Activated T-cell treated with anti-CD3 and anti-CD28 coated beads, Interleukin-2, amount 50 U/mL, for 48 hours (primary cell): ENCODE results near the gene ZFP2.
"Not testable (repeated sequence)": the region's sequence is repeated elsewhere in the genome, so short reads cannot be mapped to it uniquely, and the experiment has no call there.

Experiments
- DNase-seq, 2 experiments: peaks; one replicate each; pipeline ENCODE4 v3.0.0-alpha.2; 2020

ZFP2 gene

DNA sequence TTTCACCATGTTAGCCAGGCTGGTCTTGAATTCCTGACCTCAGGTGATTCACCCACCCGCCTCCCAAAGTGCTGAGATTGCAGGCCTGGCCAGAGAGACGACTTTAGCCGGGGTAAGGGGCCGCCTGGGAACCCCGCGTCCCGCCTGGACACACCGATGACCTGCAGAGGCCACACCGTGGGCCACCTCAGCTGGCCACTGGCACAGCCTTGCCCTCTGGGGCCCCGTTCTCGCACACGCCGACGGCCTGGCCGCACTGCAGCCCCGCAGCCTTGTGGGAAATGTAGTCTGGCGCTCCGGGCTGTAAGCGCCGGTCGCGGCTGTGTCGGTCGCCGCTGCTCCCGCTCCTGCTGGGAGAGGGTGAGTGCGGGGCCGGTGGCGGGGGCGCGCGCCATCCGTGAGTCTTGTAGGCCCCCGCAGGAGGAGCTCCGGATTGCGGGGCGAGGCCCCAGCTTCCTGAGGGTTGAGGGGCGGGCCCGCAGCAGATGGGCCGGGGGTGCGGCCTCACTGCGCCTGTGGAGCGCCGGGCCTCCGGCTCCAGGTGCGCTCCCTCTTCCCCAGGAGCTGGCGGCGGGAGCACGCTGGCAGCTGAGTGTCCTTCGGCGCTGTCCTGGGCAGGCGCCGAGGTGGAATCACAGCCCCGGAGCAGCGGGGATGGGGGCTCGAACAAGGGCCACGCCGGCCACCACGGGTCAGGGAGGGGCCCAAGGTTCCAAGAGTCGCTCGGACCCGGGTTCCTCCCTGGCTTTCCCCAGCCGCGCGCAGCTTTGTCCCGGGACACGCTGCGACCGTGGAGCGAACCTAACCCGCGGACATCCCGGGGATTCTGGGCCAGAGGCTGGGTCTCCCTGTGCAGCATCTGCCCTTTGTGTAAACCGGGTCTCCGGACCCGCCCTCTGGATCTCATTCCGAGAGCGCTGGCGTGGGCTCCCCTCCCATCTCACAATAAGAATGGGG lies at the start of gene ZFP2:
Gene ZFP2, plus strand, starts transcription at position 299 of the 957 bp plus-strand sequence. CDS start 35,401 bp downstream, outside the sequence.
- peak; percentile 46 to 59 for DNase-seq

DNA sequence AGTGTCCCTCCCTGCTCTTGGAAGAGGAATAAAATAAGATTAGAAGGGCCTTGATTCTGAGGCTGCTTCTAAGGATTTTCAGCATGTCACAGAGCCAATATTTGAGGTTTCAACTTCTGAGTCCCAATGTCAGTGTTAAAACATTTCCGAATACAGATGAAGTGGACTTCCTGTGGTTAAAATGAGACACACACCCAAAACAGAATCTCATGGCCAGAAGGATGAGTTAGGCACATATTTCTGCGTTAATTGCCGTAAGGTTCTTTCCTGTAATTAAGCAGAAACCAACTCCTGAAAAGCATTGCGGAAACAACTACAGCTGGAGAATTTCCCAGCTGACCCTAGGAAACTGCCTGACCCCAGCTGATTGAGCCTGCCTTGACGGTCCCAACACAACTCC lies 46.4 kb upstream of the ZFP2 start:
- no peak for DNase-seq

DNA sequence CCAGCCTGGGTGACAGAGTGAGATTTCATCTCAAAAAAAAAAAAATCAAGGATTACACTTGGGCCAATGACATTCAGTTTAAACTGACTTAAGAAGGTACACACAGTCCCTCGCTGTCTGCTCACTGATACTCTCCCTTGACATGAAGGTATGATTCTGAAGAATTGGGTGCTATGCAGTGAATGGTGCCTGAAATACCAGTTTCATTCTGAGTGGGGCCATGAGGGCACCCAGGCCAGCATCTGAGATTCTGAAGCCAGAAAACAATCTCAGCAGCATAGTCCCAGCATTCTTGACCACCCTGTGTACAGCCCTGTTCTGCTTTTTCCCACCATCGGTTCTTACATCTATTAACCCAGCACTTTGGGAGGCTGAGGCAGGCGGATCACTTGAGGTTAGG lies 43.8 kb upstream of the ZFP2 start:
- DNase-seq = no peak

DNA sequence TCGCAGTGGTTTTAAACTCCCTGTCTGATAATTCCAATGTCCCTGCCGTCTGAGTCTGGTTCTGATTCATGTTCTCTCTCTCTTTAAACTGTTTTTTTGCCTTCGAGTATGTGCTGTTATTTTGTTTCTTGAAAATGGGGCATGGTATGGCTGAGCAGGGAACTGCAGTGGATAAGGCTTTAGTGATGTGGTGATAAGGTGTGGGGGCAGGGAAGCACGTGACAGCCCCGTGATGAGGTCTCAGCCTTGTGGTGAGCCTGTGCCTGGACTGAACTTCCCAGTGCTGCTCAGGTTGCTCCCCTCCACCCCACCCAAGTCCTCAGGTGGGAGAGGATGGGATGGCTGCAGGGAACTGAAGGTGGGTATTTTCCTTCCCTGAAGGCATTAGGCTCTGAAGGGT lies 41.4 kb upstream of the ZFP2 start:
- DNase-seq = no peak

DNA sequence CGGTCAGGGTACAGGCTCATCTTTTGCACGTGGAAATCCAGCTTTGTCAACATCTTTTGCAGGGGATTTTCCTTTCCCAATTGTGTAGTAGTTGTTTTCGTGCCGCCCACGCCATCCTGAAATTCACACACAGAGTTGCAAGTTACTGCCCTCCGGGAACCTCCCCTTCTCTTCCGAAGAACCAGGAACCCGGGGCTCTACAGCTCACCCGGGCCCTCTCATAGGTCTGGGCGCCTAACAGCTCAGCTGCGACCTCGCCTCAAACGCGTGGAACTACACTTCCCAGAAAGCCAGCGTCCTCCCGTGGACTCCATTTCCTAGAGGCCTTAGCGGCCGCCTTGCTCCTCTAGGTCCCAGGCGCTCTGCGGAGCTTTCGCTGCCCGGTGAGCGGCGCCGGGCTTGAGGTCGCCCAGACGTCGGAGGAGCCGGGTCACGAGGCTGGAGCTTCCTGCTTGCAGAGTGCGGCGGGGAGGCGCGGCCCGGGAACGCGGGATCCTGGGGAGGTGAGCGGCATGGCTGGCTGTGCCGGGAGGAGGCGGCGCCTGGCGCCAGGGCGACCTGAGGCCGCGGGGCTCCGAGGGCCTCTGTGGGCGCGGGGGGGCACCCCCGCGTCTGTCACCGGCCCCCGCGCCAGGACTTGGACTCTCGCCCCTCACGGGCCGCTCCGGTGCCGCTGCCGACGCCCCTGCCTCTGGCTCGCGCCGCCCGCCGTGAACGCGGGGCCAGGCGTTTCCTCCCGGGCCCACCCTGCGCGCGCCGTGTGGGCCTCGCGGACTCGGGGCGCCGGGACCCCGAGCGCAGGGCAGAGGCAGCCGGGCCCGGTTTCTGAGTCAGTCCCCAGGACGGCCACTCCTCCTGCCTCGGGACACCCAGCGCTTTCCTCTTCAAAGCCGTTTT lies 35.8 kb upstream of the ZFP2 start, which contains the start of gene ZNF354B:
Gene ZNF354B, plus strand, starts transcription at position 329 of the 897 bp plus-strand sequence. CDS start 1,095 bp downstream, outside the sequence.
- peak; percentile 86 to 89 for DNase-seq

DNA sequence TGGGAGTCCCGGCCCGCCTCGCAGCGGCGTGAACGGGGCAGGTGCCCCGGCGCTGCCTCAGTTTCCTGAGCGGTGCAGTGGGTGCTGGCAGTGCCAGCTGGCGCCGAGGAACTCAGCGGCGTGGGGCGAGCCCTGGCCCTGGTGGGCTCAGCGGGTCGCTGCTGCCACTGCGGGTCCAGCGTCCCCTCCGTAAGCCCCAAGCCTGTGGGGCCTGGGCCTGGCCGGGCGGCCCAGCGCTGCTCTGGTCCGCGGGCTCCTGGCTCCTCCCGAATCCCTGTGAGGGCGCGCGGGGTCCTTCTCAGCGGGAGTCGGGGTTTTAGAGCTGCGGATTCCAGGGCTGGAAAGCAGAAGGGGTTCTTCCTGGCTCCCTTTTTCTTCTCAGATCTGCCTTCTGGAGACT lies 35.1 kb upstream of the ZFP2 start:
- DNase-seq = not testable (repeated sequence)

GRCh38 chr5:178861627-178862026 lies 34.1 kb upstream of the ZFP2 start:
- DNase-seq = no peak

- no peak for DNase-seq
Observed at GRCh38 chr5:178866946-178867345, 28.8 kb upstream of the ZFP2 start.

DNA sequence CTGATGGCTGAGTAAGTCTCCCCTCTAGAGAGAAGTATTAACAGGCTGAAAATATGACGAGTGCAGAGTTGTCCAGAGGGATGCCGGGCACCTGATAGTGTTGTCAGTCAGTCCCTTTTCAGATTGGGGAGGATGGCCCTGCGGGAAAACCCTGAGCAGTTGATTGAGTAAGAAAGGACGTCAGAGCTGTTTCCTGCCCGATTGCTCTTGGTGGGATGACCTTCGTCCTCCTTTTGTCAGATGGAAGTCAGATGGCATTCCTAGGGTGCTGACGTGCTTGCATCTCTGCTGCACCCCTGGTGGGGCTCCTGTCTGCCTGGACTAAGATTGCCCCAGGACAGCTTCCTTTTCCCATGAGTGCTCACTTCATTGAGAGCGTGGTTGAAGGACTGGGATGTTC lies 26.1 kb upstream of the ZFP2 start:
- no peak for DNase-seq

- DNase-seq = no peak
Observed at GRCh38 chr5:178870411-178870810, 25.3 kb upstream of the ZFP2 start.

DNA sequence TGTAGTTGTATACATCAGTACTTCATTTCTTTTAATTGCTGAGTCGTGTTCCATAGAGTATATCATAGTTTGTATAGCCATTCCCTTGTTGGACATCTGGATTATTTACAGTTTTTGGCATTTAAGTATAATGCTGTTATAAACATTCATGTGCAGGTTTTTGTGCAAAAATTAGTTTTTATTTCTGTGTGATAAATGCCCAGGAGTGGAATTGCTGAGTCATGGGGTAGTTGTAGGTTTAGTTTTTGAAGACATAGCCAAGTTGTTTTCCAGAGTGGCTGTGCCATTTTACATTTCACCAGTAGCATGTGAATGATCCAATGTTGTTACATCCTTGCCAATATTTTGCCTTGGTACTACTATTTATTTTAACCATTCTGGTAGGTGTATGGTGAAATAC lies 23.4 kb upstream of the ZFP2 start:
- no peak for DNase-seq

GRCh38 chr5:178883115-178883694 lies 12.5 kb upstream of the ZFP2 start:
- DNase-seq = not testable (repeated sequence)

GRCh38 chr5:178883815-178884430 lies 11.8 kb upstream of the ZFP2 start:
- DNase-seq = no peak

GRCh38 chr5:178899289-178899688 lies 3.6 kb downstream of the ZFP2 start:
- DNase-seq = no peak

DNA sequence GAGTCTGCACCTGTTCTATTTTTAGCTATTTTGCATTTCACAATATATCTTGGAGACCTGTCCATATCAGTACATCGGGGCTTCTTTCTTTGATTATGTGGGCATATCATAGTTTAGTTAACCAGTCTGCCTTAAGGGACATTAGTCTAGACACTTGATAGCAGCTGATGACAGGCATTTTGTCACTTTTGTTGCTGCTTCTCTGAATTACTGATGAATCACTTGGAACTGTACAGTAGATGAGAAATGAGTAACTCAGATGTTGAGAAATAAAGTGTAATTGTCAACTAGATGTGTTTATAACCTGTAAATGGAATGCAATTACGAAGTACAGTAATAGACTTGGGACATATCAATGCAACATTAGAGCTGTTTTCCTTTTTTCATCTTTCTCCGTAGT lies 7.1 kb downstream of the ZFP2 start:
- DNase-seq = no peak

DNA sequence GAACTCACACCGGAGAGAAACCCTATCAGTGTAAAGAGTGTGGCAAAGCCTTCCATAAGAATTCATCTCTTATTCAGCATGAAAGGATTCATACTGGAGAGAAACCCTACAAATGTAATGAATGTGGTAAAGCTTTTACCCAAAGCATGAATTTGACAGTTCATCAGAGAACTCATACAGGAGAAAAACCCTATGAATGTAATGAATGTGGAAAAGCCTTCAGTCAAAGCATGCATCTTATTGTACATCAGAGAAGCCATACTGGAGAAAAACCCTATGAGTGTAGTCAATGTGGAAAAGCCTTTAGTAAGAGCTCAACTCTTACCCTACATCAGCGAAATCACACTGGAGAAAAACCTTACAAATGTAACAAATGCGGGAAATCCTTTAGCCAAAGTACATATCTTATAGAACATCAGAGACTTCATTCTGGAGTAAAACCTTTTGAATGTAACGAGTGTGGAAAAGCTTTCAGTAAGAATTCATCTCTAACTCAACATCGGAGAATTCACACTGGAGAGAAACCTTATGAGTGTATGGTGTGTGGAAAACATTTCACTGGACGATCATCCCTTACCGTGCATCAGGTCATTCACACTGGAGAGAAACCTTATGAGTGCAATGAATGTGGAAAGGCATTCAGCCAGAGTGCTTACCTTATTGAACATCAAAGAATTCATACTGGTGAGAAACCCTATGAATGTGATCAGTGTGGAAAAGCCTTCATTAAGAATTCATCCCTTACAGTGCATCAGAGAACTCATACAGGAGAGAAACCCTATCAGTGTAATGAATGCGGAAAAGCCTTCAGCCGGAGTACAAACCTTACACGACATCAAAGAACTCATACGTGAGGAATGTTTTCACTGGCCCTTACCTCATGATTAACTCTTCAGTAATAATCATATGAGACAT lies 36.4 kb downstream of the ZFP2 start:
- DNase-seq = no peak

GRCh38 chr5:178940569-178941360 lies 45.1 kb downstream of the ZFP2 start, which contains the start of gene ZNF454:
Gene ZNF454, plus strand, starts transcription at chr5:178941198. Its CDS starts 1,594 bp downstream, at chr5:178942792.
- DNase-seq = no peak

DNA sequence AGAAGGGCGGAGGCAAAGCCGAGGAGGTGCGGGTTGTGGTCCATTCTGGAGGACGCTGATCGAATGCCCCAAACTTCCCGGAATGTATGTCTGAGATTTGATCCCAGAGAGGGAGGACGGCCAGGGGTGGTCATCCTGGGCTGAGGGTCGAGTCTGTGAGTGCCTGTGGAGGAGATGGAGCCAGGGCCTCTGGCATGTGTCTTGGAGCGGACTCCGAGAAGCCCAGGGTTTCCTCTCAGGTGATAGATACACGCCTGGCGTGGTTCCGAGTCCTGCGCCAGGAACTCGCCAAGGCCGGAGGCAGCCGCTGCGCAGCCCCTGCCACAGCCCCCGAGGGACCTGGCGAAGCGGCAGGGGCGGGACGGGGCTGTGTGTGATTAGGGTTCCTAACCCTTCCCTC lies 45.6 kb downstream of the ZFP2 start:
- DNase-seq = no peak

DNA sequence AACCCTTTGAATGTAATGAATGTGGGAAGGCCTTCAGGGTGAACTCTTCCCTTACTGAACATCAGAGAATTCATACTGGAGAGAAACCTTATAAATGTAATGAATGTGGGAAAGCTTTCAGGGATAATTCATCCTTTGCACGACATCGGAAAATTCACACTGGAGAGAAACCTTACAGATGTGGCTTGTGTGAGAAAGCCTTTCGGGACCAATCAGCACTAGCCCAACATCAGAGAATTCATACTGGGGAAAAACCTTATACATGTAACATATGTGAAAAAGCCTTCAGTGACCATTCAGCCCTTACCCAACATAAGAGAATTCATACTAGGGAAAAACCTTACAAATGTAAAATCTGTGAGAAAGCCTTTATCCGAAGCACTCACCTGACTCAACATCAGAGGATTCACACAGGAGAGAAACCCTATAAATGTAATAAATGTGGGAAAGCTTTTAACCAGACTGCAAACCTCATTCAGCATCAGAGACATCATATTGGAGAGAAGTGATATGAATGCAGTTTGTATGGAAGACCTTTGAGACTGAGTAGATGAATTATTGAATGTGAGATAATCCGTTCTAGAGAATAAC lies 69.8 kb downstream of the ZFP2 start:
- no peak for DNase-seq

- DNase-seq = no peak
Observed at GRCh38 chr5:178981381-178981780, 85.7 kb downstream of the ZFP2 start.
